ENCODE results near the gene SLC16A11.

SLC16A11 gene

GRCh38 chr17:7018331-7018964 lies 25.4 kb downstream of the SLC16A11 start:
- H3K4me1 ChIP-seq (ENCODE audit: insufficient read depth, low read length, severe bottlenecking), result peaks cover 29% of the 10 kb centered on the region
- H3K9ac ChIP-seq (ENCODE audit: low read length), result no peak overlapping the region
- no peaks in the 10 kb centered on the region for H4K20me1 ChIP-seq (ENCODE audit: insufficient read depth, low read length)
- H2AFZ ChIP-seq (ENCODE audit: low read length), result no peak overlapping the region
- no peak for TF ChIP-seq CTCF (IDR thresholded peaks at IDR 0.05; ENCODE audit: low read length)
- H3K27me3 ChIP-seq (ENCODE audit: insufficient read depth, low read length), result no peaks in the 10 kb centered on the region
- H3K9me3 ChIP-seq (ENCODE audit: low read length), result no peaks in the 10 kb centered on the region
- H3K79me2 ChIP-seq (ENCODE audit: insufficient read depth, low read length), result no peaks in the 10 kb centered on the region
- no peak overlapping the region for H3K27ac ChIP-seq (ENCODE audit: low read depth, low read length, poor library complexity, severe bottlenecking)
- H3F3A ChIP-seq (ENCODE audit: insufficient read depth, low read length), result no peaks in the 10 kb centered on the region
- H3K4me2 ChIP-seq (ENCODE audit: low read length), result no peak overlapping the region
- no peaks in the 10 kb centered on the region for H3K9me2 ChIP-seq (ENCODE audit: low read depth, low read length)
- no peak overlapping the region for H3K4me3 ChIP-seq (ENCODE audit: low read depth, low read length, poor library complexity, severe bottlenecking)
- H3K36me3 ChIP-seq (ENCODE audit: insufficient read depth, low read length), result peaks cover 5% of the 10 kb centered on the region; the same call in 1 of the 2 replicates

GRCh38 chr17:7017827-7018200 lies 26.1 kb downstream of the SLC16A11 start:
- no peaks in the 10 kb centered on the region for H4K20me1 ChIP-seq (ENCODE audit: insufficient read depth, low read length)
- peaks cover 5% of the 10 kb centered on the region; the same call in 1 of the 2 replicates for H3K36me3 ChIP-seq (ENCODE audit: insufficient read depth, low read length)
- H2AFZ ChIP-seq (ENCODE audit: low read length), result no peak overlapping the region
- H3K79me2 ChIP-seq (ENCODE audit: insufficient read depth, low read length), result no peaks in the 10 kb centered on the region
- no peaks in the 10 kb centered on the region for H3K27me3 ChIP-seq (ENCODE audit: insufficient read depth, low read length)
- H3F3A ChIP-seq (ENCODE audit: insufficient read depth, low read length), result no peaks in the 10 kb centered on the region
- peaks cover 26% of the 10 kb centered on the region for H3K4me1 ChIP-seq (ENCODE audit: insufficient read depth, low read length, severe bottlenecking)
- no peaks in the 10 kb centered on the region for H3K9me3 ChIP-seq (ENCODE audit: low read length)
- H3K9ac ChIP-seq (ENCODE audit: low read length), result no peak overlapping the region
- H3K4me2 ChIP-seq (ENCODE audit: low read length), result no peak overlapping the region
- no peak for TF ChIP-seq EZH2 (IDR thresholded peaks at IDR 0.05; ENCODE audit: borderline replicate concordance, low read length)
- TF ChIP-seq CTCF (IDR thresholded peaks at IDR 0.05; ENCODE audit: low read length), result no peak
- no peaks in the 10 kb centered on the region for H3K9me2 ChIP-seq (ENCODE audit: low read depth, low read length)
- H3K27ac ChIP-seq (ENCODE audit: low read depth, low read length, poor library complexity, severe bottlenecking), result no peak overlapping the region
- no peak overlapping the region for H3K4me3 ChIP-seq (ENCODE audit: low read depth, low read length, poor library complexity, severe bottlenecking)

- no peaks in the 10 kb centered on the region for H3K79me2 ChIP-seq (ENCODE audit: insufficient read depth, low read length)
- H3K4me3 ChIP-seq (ENCODE audit: low read depth, low read length, poor library complexity, severe bottlenecking), result no peak overlapping the region
- no peaks in the 10 kb centered on the region for H3K9me2 ChIP-seq (ENCODE audit: low read depth, low read length)
- no peaks in the 10 kb centered on the region for H3K9me3 ChIP-seq (ENCODE audit: low read length)
- no peaks in the 10 kb centered on the region for H4K20me1 ChIP-seq (ENCODE audit: insufficient read depth, low read length)
- H3K27ac ChIP-seq (ENCODE audit: low read depth, low read length, poor library complexity, severe bottlenecking), result no peak overlapping the region
- H3F3A ChIP-seq (ENCODE audit: insufficient read depth, low read length), result no peaks in the 10 kb centered on the region
- H3K4me1 ChIP-seq (ENCODE audit: insufficient read depth, low read length, severe bottlenecking), result peaks cover 22% of the 10 kb centered on the region
- H2AFZ ChIP-seq (ENCODE audit: low read length), result no peak overlapping the region
- TF ChIP-seq CTCF (IDR thresholded peaks at IDR 0.05; ENCODE audit: low read length), result no peak
- no peak for TF ChIP-seq EZH2 (IDR thresholded peaks at IDR 0.05; ENCODE audit: borderline replicate concordance, low read length)
- no peak overlapping the region for H3K4me2 ChIP-seq (ENCODE audit: low read length)
- H3K27me3 ChIP-seq (ENCODE audit: insufficient read depth, low read length), result no peaks in the 10 kb centered on the region
- peaks cover 5% of the 10 kb centered on the region; the same call in 1 of the 2 replicates for H3K36me3 ChIP-seq (ENCODE audit: insufficient read depth, low read length)
- no peak overlapping the region for H3K9ac ChIP-seq (ENCODE audit: low read length)
Observed at GRCh38 chr17:7016886-7017826, 26.7 kb downstream of the SLC16A11 start.
